Stimulated activated CD8-positive, alpha-beta memory T cell treated with anti-CD3 and anti-CD28 coated beads, Interleukin-7, amount 100 ng/mL, for 1 hour (primary cell): ENCODE results near the gene LRFN4.
A peak's percentile ranks its signal among the peaks of the same experiment; 100 is the strongest.
"Not testable (repeated sequence)": the region's sequence is repeated elsewhere in the genome, so short reads cannot be mapped to it uniquely, and the experiment has no call there.

Experiments
- DNase-seq, 2 donors: peaks; one replicate each; pipeline ENCODE4 v3.0.0-alpha.2; 2020; ENCODE audit warnings: low read depth in 2 of 2

The LRFN4 gene

DNA sequence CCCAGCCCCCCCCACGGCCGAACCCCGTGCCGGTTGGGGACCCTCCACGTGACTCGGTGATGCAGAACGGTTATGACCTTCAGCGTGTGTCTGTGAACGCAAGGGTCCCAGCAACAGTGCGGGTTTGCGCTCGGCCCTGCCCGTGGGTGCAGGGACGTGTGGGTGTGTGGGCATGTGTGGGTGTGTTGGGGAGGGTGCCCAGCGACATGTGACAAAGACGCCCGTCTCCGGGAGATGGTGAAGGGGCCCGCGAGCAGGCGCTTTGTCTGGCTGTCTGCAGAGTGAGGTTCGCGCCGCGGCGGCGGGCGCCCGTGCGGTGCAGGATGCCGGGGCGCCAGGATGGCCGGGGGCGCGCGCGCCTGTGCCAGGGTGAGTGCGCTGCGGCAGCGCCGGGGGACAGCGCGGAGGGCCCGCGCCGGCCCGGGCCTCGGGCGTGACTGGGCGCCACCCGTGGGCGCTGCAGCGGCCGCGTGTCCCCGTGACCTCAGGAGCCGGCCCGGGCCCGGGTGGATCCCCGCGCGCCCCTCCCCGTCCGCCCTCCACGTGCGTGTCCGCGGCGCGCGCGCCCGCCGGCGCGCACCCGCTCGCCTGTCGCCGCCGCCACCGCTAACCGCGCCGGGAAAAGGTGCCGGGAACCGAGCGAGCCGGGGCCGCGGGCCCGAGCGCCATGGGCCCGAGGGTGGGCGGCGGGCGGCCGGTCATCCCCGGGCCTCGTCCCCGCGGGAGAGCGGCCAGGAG lies at the start of gene LRFN4:
TSS of gene LRFN4 (plus strand) at position 569 of the 738 bp plus-strand sequence. CDS start 681 bp downstream, outside the sequence.
- peak in 1 of 2 donors; percentile 8 for DNase-seq

DNA sequence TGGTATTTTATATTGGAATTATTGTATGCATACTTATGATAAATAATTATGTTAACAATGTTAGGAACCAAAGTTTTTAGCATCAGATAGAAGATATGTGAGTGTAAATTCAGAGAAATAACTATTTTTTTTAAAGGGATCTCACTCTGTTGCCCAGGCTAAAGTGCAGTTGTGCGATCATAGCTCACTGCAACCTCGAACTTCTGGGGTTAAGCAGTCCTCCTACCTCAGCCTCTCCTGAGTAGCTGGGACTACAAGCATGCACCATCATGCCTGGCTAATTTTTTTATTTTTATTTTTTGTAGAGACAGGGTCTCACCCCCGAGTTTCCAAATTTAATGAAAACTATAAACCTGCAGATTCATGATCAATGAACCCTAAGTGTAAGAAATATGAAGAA lies 47.3 kb upstream of the LRFN4 start:
- no peak for DNase-seq

DNA sequence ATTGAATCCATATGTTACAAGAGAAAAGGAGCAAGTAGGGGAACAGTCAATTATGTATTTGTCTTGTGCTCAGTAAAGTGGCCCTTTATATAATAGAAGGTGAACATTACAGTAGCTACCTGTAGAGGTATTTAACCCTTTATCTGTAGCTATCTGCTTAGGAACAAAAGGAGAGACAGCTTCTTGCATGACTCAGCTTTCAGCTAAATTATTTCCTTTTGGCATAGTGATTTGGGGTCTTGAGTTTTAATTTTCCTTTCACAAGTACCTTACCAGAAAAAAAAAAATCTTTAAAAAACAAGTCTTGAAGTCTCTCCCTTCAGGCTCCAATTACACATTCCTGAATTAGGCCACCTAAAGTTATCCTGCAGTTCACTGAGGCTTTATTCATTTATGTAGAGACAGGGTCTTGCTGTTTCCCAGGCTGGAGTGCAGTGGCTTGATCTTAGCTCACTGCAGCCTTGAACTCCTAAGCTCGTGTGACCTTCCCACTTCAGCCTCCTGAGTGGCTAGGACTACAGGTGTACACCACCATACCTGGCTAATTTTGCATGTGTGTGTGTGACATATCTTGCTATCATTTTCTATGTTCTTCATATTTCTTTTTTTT lies 46.2 kb upstream of the LRFN4 start:
- no peak for DNase-seq

DNA sequence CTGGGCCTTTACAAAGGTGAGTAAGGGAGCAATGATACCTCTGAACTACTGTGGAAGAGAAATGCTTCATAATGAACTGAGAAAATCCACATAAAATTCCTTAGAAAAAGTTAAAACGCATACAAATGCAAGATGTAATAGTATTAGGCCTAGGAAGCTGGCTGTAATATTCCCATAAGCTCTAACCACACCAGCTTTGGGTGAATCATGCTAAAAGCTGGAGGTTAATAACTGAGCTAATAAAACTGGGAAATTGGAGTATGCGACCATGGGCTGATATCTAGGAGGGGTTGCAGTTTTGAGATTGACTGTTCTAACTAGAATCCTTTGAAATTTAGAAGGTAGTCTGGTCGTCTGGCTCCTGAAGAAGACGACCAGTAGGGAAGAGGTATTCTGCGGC lies 42.2 kb upstream of the LRFN4 start:
- DNase-seq = no peak

DNA sequence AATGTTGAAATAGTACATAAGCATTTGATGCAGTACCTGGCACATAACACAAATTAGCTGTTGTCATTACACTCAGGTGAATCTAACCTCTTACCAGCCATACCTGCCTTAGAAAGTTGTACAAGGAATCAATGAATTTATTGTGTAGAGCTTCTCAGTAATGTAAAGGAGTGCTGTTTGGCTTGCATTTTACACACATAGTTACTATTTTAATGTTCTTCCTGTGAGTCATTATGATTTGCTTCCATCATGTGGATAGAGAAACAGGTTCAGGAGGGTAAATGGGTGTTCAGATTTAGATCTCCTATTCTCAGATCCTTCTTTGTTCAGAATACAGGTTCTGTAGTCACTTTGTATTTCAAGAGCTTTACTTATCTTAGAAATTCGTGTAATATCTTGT lies 41.2 kb upstream of the LRFN4 start:
- no peak for DNase-seq

DNA sequence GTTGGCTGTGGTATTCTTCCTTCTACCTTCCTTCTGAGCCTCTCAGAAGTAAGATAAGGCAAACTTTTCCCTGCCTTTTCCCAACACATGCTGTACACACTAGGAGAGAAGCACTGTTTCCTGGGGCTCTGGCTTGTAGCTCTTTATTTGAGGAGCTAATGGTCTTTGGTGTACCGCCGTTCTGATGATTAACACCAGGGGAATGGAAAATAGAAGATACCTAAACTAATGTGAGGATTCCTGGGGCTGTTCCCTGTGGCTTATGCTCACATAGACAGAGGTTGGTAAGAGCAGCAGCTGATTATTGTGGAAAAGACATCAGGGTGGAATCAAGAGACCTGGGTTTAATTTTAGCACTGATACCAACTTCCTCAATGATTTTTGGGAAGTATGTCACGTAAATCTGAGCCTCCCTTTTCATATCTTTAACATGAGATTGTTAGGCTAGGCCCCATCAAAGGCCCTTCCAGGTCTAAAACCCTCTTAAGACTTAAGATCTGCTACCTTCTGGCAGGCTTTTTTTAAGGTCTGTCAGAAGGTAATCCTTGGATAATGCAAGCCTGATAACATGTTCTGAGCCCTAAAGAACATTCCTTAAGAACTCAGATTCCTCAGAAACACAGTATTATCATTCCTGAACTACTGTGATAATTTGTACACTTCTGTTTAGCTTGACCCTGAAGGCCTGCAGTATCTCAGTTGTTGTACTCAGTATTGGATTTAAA lies 38.5 kb upstream of the LRFN4 start:
- DNase-seq = no peak

DNA sequence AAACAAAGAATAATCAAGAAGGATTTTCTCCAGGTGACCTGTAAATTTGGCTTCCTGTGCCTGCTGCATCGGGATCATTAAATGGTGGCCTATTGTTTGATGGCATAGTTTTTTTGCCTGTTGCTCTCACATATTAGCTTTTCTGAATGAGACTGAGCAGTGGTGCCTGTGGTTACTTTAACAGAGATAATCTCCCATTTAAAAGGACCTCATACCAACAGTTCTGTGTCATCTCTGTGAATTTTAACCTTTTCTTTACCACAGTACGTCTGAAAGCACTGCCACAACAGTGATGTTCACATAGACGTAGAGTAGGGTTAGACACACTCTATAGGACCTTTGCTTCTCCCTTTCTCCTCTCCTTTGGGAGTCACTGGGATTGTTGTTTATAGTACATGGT lies 36.5 kb upstream of the LRFN4 start:
- DNase-seq = no peak

DNA sequence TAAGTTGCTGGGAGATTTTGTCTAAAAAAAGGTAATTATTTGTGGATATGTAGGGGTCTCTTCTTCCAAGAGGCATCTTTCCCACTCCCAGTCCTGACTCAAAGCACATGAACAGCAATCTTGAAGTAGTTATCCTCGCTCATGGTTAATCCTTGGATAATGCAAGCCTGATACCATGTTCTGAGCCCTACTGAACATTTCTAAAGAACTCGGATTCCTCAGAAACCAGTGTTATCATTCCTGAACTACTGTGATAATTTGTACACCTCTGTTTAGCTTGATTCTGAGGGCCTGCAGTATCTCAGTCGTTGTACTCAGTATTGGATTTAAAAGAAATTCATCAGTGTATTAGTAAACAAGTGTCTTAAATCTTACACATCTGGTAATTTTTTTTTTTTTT lies 36.0 kb upstream of the LRFN4 start:
- DNase-seq = no peak

DNA sequence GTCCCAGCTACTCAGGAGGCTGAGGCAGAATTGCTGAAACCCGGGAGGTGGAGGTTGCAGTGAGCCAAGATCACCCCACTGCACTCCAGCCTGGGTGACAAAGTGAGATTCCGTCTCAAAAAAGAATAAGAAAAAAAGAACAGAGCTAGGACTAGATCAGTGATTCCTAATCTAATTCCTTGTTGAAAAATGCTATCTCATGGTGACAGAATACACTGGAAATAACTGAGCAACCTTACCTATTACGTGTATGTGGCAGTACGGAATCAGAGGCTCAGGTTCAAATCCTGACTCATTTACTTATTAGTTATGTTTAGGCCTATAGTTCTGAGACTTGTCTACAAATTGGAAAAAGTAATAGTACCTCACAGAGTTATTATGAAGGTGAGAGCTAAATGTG lies 33.2 kb upstream of the LRFN4 start:
- DNase-seq = no peak

DNA sequence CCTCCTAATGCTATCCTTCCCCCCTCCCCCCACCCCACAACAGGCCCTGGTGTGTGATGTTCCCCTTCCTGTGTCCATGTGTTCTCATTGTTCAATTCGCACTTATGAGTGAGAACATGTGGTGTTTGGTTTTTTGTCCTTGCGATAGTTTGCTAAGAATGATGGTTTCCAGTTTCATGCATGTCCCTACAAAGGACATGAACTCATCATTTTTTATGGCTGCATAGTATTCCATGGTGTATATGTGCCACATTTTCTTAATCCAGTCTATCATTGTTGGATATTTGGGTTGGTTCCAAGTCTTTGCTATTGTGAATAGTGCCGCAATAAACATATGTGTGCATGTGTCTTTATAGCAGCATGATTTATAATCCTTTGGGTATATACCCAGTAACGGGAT lies 32.3 kb upstream of the LRFN4 start:
- not testable (repeated sequence) for DNase-seq

DNA sequence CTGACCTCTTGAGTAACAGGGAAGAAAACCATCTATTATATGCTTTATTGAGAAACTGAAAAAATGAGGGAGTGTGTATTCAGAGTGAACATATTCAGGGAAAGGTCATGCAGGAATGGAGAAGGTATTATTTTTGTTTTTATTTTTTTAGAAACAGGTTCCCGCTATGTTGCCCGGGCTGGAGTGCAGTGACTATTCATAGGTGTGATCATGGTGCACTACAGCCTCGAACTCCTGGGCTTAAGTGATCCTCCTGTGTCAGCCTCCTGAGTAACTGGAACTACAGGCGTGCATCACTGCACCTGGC lies 22.4 kb upstream of the LRFN4 start:
- no peak for DNase-seq

DNA sequence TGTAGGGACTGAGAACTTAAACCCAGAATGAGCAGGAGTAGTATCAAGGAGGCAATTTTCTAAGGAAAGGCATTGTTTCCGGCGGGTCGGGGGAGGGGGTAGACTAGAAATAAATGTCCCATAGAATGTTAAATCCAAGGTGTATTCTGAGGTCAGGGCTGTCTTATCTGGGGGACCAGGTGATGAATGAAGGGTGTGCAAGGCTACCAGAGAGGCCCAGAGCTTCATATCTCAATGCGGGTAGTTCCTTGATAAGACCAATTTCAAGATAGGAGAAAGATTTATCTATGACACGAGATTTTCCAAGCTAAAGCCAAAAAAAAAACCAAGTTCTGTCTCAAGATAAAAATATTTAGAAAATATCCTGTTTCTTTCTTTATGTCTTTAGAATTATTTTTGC lies 21.9 kb upstream of the LRFN4 start:
- DNase-seq = no peak

DNA sequence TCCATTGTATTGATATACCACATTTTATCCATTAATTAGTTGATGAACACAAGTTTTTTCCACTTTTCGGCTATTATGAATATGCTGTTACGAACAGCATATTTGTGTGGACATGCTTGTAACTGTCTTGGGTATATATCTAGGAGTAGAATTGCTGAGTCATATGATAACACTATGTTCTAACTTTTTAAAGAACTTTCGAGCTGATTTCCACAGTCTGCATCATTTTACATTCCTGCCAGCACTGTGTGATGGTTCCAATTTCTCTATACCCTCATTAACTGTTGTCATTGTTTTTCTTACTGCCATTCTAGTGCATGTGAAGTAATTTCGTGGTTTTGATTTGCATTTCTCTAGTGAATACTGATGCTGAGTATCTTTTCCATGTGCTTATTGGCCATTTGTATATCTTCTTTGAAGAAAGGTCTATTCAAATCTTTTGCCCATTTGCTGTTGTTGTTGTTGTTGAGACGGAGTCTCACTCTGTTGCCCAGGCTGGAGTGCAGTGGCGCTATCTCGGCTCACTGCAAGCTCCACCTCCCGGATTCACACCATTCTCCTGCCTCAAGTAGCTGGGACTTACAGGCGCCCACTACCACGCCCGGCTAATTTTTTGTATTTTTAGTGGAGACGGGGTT lies 21.0 kb upstream of the LRFN4 start:
- no peak for DNase-seq

DNA sequence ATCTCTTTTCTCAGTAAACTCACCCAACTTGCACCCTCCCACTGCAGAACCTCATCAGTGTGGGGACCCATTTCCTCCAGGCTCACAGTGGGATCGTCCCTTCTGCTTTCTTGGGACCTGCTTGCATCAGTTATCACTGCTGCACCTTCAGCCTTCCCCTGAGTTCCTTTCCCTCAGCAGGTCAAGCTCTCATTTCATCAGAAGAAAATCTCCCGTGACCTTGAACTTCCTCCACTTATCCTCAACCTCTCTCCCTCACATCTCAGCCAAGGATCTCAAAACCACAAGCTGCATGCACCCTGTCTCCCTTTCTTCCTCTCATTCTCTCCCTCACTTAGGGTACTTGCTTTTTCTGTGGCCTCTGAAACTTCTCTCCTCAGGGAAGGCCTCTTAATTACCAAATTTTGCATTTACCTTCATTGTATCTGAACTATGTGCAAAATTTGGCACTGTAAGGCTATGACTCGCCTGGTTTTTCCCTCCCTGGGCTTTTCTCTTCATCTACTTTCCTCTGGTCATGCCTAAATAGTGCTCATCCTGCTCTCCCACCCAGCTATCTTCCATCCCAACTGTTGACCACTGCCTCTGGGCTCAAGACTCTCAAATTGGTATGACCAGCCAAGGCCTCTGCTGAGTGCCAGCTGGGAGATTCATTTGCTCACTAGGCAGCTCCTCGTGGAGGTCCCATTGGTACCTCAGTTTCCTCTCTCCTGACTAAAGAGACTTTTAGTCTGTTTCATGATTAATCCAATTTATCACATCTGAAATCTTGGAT lies 16.4 kb upstream of the LRFN4 start:
- DNase-seq = no peak

DNA sequence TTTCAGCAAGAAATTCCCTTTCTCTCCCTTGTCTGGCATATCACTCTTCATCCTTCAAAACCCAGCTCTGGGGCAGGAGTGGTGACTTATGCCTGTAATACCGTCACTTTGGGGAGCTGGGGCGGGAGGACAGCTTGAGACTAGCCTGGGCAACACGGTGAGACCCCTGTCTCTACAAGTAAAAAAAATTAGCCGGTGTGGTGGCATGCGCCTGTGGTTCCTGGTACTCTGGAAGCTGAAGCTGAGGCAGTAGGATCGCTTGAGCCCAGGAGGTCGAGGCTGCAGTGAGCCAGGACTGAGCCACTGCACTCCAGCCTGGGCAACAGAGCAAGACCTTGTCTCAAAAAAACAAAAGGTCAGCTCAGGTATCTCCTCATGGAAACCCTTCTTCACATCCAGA lies 15.0 kb upstream of the LRFN4 start:
- no peak for DNase-seq

DNA sequence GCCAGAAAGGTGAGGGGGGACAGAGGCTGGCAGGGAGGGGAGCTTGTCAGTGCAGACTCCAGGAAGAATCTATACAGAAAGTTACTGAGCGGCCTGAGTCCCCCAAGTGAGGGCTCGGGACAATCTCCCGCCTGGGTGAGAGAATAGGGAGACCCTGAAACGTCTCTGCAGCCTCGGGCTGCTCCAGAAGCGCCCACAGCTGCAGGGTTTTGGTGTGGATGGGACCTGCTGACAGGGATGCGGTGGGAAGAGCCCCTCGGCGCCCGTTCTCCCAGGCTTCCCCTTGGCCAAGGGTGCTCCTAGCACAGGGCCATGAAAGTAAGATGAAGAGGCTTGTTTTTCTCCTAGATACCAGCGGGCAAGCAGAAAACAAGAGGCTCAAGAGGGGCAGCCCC lies 14.4 kb upstream of the LRFN4 start:
- DNase-seq = no peak

DNA sequence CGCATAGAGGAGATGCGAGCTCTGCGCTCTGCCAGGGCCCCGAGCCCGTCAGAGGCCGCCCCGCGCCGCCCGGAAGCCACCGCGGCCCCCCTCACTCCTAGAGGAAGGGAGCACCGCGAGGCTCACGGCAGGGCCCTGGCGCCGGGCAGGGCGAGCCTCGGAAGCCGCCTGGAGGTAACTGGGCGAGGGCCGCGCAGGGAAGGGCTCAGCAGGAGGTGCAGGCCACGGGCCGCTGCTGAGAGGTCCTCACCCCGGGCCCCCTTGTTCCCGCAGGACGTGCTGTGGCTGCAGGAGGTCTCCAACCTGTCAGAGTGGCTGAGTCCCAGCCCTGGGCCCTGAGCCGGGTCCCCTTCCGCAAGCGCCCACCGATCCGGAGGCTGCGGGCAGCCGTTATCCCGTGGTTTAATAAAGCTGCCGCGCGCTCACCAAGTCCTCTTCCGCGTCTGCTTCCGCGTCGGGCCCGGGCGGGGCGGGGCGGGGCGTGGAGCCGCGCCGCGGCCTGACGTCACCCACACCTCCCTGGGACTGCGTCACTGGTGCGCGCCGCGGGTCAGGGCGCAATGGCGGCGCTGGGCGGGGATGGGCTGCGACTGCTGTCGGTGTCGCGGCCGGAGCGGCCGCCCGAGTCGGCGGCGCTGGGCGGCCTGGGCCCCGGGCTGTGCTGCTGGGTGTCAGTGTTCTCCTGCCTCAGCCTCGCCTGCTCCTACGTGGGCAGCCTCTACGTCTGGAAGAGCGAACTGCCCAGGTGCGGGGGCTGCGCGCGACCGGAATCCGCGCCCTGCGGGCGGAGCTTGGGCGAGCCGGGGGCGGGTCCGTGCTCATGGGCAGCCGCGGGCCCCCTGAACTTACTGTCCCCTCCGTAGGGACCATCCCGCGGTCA lies 13.7 kb upstream of the LRFN4 start, which contains the start of gene RCE1:
TSS of gene RCE1 (plus strand) at position 546 of the 880 bp plus-strand sequence. CDS start at position 561, 15 bp downstream.
- peak; percentile 77 to 83 for DNase-seq

DNA sequence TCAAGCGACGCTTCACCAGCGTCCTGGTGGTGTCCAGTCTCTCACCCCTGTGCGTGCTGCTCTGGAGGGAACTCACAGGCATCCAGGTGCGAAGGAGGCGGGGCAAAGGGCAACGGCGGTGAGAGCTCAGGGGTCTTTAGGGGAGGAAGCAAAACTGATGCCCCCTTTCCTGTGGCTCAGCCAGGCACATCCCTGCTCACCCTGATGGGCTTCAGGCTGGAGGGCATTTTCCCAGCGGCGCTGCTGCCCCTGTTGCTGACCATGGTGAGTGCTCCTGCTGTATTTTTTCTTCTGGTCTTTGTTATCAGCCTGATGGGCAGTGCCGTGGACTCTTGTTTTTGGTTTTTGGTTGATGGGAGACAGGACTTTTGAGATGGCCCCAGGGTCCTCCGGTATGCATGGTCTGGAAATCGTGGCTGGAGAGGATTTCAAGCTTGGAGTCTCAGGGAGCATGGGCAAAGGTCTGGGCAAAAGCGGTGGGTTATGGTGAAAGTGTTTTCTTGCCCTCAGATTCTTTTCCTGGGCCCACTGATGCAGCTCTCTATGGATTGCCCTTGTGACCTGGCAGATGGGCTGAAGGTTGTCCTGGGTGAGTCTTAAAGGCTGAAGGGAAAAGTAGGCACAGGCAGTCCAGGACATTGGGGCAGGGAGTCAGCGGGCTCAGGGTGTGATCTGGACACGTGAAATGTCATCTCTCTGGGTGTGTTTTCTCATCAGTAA lies 12.9 kb upstream of the LRFN4 start:
- DNase-seq = no peak

DNA sequence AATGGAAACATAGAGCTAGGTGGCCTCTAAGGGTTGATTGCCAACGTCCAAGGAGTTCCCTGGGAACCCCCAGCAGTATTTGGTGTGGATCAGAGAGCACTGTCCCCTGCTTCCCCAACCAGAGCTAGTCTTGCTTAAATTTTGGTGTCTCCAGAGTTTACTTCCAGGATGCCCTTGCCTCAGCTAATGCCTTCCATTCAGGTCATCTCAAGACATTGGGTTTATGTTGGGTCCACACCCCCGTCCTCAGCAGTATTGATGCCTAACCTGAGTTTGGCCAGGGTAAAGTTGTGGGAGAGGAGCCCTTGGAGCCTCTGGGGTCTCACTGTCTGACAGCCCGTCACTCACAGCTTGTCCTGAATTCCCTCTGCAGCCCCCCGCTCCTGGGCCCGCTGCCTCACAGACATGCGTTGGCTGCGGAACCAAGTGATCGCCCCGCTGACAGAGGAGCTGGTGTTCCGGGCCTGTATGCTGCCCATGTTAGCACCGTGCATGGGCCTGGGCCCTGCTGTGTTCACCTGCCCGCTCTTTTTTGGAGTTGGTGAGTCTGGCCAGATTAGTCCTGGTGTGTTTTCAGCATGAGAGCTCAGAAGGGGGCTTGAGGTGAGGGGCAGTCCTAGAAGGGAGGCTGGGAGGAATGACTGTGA lies 12.2 kb upstream of the LRFN4 start:
- DNase-seq = no peak
